ENCODE results near the gene TUBB.
"Not testable (repeated sequence)": the region's sequence is repeated elsewhere in the genome, so short reads cannot be mapped to it uniquely, and the experiment has no call there.

The TUBB gene

DNA sequence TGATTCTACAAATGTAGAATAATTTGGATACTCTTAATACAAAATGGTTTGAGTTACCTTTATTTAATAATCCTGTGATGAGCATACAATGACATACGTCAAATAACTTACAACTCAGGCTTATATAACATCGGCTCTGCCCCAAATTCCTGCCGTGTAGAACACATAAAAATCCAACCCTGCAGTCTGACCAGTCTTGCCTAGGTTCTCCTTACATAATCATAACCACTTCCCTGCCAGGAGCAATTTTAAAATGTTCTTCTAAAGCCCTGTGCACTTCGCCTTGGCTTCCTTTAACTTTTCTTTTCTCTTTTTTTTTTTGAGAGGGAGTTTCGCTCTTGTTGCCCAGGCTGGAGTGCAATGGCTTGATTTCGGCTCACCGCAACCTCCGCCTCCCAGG, 40.4 kb downstream of the TUBB start:
- no peaks in the 10 kb centered on the region for H3K27me3 ChIP-seq
- no peaks in the 10 kb centered on the region for H3K9me3 ChIP-seq
- H3K4me1 ChIP-seq = peaks cover 0 to 47% (median 25%) of the 10 kb centered on the region in 4 donors
- DNase-seq = no peak
- peak overlapping the region; percentile 14 to 37 for H3K27ac ChIP-seq
- intact Hi-C loops (cut with DNase I; ENCODE audit: low total_unique reads) = no loop called here
- H3K4me3 ChIP-seq = no peak overlapping the region
- H3K36me3 ChIP-seq = no peaks in the 10 kb centered on the region
- TF ChIP-seq, protein P1, sequence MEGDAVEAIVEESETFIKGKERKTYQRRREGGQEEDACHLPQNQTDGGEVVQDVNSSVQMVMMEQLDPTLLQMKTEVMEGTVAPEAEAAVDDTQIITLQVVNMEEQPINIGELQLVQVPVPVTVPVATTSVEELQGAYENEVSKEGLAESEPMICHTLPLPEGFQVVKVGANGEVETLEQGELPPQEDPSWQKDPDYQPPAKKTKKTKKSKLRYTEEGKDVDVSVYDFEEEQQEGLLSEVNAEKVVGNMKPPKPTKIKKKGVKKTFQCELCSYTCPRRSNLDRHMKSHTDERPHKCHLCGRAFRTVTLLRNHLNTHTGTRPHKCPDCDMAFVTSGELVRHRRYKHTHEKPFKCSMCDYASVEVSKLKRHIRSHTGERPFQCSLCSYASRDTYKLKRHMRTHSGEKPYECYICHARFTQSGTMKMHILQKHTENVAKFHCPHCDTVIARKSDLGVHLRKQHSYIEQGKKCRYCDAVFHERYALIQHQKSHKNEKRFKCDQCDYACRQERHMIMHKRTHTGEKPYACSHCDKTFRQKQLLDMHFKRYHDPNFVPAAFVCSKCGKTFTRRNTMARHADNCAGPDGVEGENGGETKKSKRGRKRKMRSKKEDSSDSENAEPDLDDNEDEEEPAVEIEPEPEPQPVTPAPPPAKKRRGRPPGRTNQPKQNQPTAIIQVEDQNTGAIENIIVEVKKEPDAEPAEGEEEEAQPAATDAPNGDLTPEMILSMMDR (IDR thresholded peaks at IDR 0.05) = no peak

DNA sequence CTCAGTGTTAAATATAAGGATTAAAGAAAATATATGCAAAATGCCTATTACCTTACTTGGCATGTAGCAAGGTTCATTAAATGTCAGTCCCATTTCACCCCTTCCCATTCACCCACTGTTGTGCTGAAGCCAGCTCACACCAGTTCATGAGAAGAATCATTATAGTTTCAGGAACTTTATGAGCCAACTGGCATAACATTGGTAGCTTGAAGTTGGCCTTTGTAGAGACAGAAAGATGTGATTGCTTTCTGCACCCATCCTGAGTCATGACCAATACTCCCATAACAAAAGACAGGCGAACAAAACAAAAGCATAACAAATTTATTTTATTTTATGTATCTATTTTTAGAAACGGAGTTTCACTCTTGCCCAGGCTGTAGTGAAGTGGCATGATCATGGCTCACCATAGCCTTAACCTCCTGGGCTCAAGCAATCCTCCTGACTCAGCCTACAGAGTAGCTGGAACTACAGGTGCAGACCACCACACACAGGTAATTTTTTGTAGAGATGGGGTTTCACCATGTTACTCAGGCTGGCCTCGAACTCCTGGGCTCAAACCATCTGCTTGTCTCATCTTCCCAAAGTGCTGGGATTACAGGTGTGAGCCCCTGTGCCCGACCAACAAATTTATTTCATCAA, 41.8 kb downstream of the TUBB start:
- H3K4me1 ChIP-seq = peaks cover 0 to 42% (median 22%) of the 10 kb centered on the region in 4 donors
- H3K36me3 ChIP-seq = no peaks in the 10 kb centered on the region
- no peak overlapping the region for H3K27ac ChIP-seq
- TF ChIP-seq, protein P1 (IDR thresholded peaks at IDR 0.05) = no peak
- no peak for DNase-seq
- no peaks in the 10 kb centered on the region for H3K27me3 ChIP-seq
- no peak overlapping the region for H3K4me3 ChIP-seq
- intact Hi-C loops (cut with DNase I; ENCODE audit: low total_unique reads) = no loop called here
- no peaks in the 10 kb centered on the region for H3K9me3 ChIP-seq

DNA sequence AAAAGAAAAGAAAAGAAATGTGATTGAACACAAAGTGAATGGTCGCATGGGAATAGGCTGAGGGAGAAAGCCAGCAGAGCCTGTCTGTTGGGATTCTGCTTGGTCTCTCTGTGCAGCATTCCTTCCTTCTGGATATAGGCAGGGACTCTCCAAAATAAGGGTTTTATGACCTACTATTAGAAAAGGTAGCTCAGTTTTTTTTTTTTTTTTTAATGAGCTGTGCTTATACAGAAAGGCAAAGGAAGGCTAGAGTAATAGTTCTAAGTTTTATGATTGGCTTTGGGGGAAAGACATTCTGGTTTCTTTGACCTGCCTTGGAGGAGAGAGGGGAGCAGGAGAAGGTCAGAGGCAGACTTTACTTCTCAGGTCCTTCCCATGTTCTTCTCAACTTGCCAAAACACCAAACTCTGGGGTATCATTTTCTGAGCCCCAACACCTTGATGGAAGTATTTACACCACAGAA, 43.0 kb downstream of the TUBB start:
- TF ChIP-seq, protein P1 (IDR thresholded peaks at IDR 0.05) = no peak
- intact Hi-C loops (cut with DNase I; ENCODE audit: low total_unique reads) = no loop called here
- H3K36me3 ChIP-seq = no peaks in the 10 kb centered on the region
- DNase-seq = no peak
- H3K27me3 ChIP-seq = no peaks in the 10 kb centered on the region
- no peaks in the 10 kb centered on the region for H3K9me3 ChIP-seq
- H3K4me3 ChIP-seq = no peak overlapping the region
- H3K27ac ChIP-seq = no peak overlapping the region
- peaks cover 0 to 41% (median 19%) of the 10 kb centered on the region in 4 donors for H3K4me1 ChIP-seq

DNA sequence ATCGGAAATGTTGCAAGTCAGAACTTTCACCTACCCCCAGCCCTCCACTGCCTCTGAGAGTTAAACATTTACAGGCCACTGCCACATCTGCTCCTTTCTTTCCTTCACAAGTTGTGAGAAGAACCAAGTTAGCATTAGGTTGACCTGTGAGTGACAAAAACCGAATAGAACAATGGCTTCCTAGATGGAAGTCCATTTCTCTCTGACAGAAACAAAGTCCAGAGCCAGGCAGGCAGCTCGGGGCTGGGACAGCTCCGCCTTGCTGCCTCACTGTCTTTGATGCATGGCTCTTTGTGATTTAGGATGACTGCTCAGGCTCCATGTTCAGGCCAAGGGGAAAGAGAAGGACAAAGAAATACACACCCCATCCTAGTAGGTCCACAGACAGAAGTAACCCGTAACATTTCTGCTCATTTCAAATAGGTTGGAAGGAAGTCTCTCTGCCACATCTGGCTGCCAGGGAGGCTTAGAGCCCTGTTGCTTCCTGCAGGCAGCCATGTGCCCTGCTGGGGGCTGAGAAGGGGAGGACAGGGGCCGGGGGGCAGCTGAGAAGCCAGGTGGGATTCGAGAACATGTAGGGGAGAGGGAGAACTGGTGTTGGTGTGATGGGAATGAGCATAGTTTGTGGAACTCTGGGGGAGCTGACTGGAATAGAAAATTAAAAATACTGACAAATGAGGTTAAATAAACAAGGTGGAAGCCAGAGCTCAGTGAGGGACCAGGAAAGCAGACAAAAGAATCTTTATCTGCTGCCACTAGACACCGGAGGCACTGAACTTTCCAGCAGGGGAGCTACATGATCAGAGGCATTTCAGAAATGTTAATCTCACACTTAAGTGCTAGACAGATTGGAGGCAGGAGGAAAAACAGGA, 43.7 kb downstream of the TUBB start:
- no peaks in the 10 kb centered on the region for H3K36me3 ChIP-seq
- H3K9me3 ChIP-seq = no peaks in the 10 kb centered on the region
- no peaks in the 10 kb centered on the region for H3K27me3 ChIP-seq
- H3K27ac ChIP-seq = no peak overlapping the region
- no peak for DNase-seq
- H3K4me1 ChIP-seq = peaks cover 0 to 38% (median 17%) of the 10 kb centered on the region in 4 donors
- no peak overlapping the region for H3K4me3 ChIP-seq
- intact Hi-C loops (cut with DNase I; ENCODE audit: low total_unique reads) = no loop called here
- TF ChIP-seq, protein P1 (IDR thresholded peaks at IDR 0.05) = no peak

DNA sequence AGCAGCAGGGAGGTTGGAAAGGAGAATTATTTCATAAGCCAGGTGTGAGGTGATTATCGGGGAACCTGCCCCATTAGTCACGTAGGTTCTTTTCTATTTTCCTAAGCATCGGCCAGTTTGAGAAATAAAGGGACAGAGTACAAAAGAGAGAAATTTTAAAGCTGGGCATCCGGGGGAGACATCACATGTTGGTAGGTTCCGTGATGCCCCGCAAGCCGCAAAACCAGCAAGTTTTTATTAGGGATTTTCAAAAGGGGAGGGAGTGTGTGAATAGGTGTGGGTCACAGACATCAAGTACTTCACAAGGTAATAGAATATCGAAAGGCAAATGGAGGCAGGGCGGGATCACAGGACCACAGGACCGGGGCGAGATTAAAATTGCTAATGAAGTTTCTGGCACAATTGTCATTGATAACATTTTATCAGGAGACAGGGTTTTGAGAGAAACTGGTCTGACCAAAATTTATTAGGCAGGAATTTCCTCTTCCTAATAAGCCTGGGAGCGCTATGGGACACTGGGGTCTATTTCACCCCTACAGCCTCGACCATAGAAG, 44.4 kb downstream of the TUBB start:
- peaks cover 0 to 38% (median 20%) of the 10 kb centered on the region in 4 donors for H3K4me1 ChIP-seq
- H3K27me3 ChIP-seq; H3K9me3 ChIP-seq; intact Hi-C loops (cut with DNase I; ENCODE audit: low total_unique reads); DNase-seq; H3K27ac ChIP-seq; H3K36me3 ChIP-seq; H3K4me3 ChIP-seq: not testable (repeated sequence)

DNA sequence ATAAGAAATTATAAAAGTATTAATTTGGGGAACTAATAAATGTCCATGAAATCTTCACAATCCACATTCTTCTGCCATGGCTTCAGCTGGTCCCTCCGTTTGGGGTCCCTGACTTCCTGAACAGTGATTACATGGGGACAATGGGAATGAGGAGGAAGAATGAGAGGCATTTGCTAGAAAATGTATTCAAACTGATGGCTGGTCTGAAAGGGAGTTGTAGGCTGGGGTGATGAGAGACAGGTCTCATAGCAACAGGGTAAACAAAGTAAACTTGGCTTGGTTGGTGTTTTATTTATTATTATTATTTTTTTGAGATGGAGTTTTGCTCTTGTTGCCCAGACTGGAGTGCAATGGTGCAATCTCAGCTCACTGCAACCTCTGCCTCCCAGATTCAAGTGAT, 45.3 kb downstream of the TUBB start:
- not testable (repeated sequence) for H3K9me3 ChIP-seq

More for the DNA sequence above, 45.3 kb downstream of the TUBB start:
- DNase-seq; H3K36me3 ChIP-seq; intact Hi-C loops (cut with DNase I; ENCODE audit: low total_unique reads); H3K4me3 ChIP-seq; H3K27ac ChIP-seq; H3K27me3 ChIP-seq: not testable (repeated sequence)
- H3K4me1 ChIP-seq = peaks cover 0 to 36% (median 23%) of the 10 kb centered on the region in 4 donors
